T-helper 2 cell treated with Interferon-gamma antibody and Interleukin-4, amounts not matched to agents 5 μg/mL and 100 μg/mL, for 36 hours (primary cell): ENCODE measurements around the gene FAM222A.

Experiments
- DNase-seq: peaks from one replicate; pipeline ENCODE4 v3.0.0; 2021; ENCODE audit warnings: low spot score
- H3K27ac Mint-ChIP-seq: one replicate; pipeline ENCODE4 v1.8.0; 2021; ENCODE audit warnings: mild to moderate bottlenecking, mixed read lengths
- H3K27me3 Mint-ChIP-seq: one replicate; pipeline ENCODE4 v1.8.0; 2021; ENCODE audit warnings: low read depth, mixed read lengths
- H3K36me3 Mint-ChIP-seq: one replicate; pipeline ENCODE4 v1.8.0; 2021; ENCODE audit warnings: low read depth, mixed read lengths
- H3K4me1 Mint-ChIP-seq: one replicate; pipeline ENCODE4 v1.8.0; 2021; ENCODE audit warnings: low read depth, mixed read lengths
- H3K4me3 Mint-ChIP-seq: one replicate; pipeline ENCODE4 v1.8.0; 2022; ENCODE audit warnings: mild to moderate bottlenecking, moderate library complexity, mixed read lengths
- H3K9me3 Mint-ChIP-seq: one replicate; pipeline ENCODE4 v1.8.0; 2021; ENCODE audit warnings: mixed read lengths

The FAM222A gene

GRCh38 chr12:109720857-109721189 is 7.2 kb downstream of the FAM222A start:
- H3K4me1 Mint-ChIP-seq, result peaks cover 2% of the 10 kb centered on the region

GRCh38 chr12:109721276-109721675 is 7.7 kb downstream of the FAM222A start:
- Mint-ChIP-seq H3K4me1 (no peaks in the 10 kb centered on the region), H3K27ac (no peak overlapping the region), H3K4me3 (no peak overlapping the region), H3K27me3 (peaks cover 29% of the 10 kb centered on the region), H3K36me3 (no peaks in the 10 kb centered on the region), H3K9me3 (no peaks in the 10 kb centered on the region)
- no peak for DNase-seq

More at GRCh38 chr12:109720857-109721189, 7.2 kb downstream of the FAM222A start:
- no peak for DNase-seq
- H3K4me3 Mint-ChIP-seq, result no peak overlapping the region
- H3K9me3 Mint-ChIP-seq, result no peaks in the 10 kb centered on the region
- no peaks in the 10 kb centered on the region for H3K36me3 Mint-ChIP-seq
- no peak overlapping the region for H3K27ac Mint-ChIP-seq
- H3K27me3 Mint-ChIP-seq, result peaks cover 34% of the 10 kb centered on the region

- no peaks in the 10 kb centered on the region for H3K4me1 Mint-ChIP-seq
- H3K4me3 Mint-ChIP-seq, result no peak overlapping the region
- H3K27ac Mint-ChIP-seq, result no peak overlapping the region
- no peaks in the 10 kb centered on the region for H3K9me3 Mint-ChIP-seq
- no peak for DNase-seq
- H3K27me3 Mint-ChIP-seq, result peaks cover 22% of the 10 kb centered on the region
- no peaks in the 10 kb centered on the region for H3K36me3 Mint-ChIP-seq
Observed at GRCh38 chr12:109722022-109722720, 8.5 kb downstream of the FAM222A start.

GRCh38 chr12:109722721-109723094 is 9.1 kb downstream of the FAM222A start:
- Mint-ChIP-seq H3K36me3 (no peaks in the 10 kb centered on the region), H3K27me3 (peaks cover 16% of the 10 kb centered on the region), H3K9me3 (no peaks in the 10 kb centered on the region), H3K27ac (no peak overlapping the region), H3K4me3 (no peak overlapping the region), H3K4me1 (no peaks in the 10 kb centered on the region)
- no peak for DNase-seq

- Mint-ChIP-seq H3K4me1 (no peaks in the 10 kb centered on the region), H3K36me3 (no peaks in the 10 kb centered on the region), H3K27ac (no peak overlapping the region), H3K4me3 (no peak overlapping the region), H3K9me3 (no peaks in the 10 kb centered on the region), H3K27me3 (peaks cover 13% of the 10 kb centered on the region)
- no peak for DNase-seq
Observed at GRCh38 chr12:109723311-109723881, 9.8 kb downstream of the FAM222A start.

- Mint-ChIP-seq H3K9me3 (no peaks in the 10 kb centered on the region), H3K4me1 (no peaks in the 10 kb centered on the region), H3K27me3 (peaks cover 5% of the 10 kb centered on the region), H3K36me3 (no peaks in the 10 kb centered on the region), H3K4me3 (no peak overlapping the region), H3K27ac (no peak overlapping the region)
- no peak for DNase-seq
Observed at GRCh38 chr12:109724321-109724892, 10.8 kb downstream of the FAM222A start.

GRCh38 chr12:109725321-109726105 is 11.9 kb downstream of the FAM222A start:
- H3K36me3 Mint-ChIP-seq, result no peaks in the 10 kb centered on the region
- no peak for DNase-seq
- H3K4me1 Mint-ChIP-seq, result no peaks in the 10 kb centered on the region
- H3K27me3 Mint-ChIP-seq, result peaks cover under 1% of the 10 kb centered on the region
- no peaks in the 10 kb centered on the region for H3K9me3 Mint-ChIP-seq
- no peak overlapping the region for H3K27ac Mint-ChIP-seq
- H3K4me3 Mint-ChIP-seq, result no peak overlapping the region

GRCh38 chr12:109726106-109726497 is 12.5 kb downstream of the FAM222A start:
- Mint-ChIP-seq H3K36me3 (no peaks in the 10 kb centered on the region), H3K4me3 (no peak overlapping the region), H3K27me3 (no peaks in the 10 kb centered on the region), H3K9me3 (no peaks in the 10 kb centered on the region), H3K4me1 (no peaks in the 10 kb centered on the region), H3K27ac (no peak overlapping the region)
- no peak for DNase-seq

GRCh38 chr12:109726511-109727038 is 12.9 kb downstream of the FAM222A start:
- H3K27ac Mint-ChIP-seq, result no peak overlapping the region
- no peak for DNase-seq
- H3K4me3 Mint-ChIP-seq, result no peak overlapping the region
- no peaks in the 10 kb centered on the region for H3K4me1 Mint-ChIP-seq
- H3K27me3 Mint-ChIP-seq, result no peaks in the 10 kb centered on the region
- no peaks in the 10 kb centered on the region for H3K9me3 Mint-ChIP-seq
- H3K36me3 Mint-ChIP-seq, result no peaks in the 10 kb centered on the region

GRCh38 chr12:109727039-109727723 is 13.6 kb downstream of the FAM222A start:
- no peaks in the 10 kb centered on the region for H3K36me3 Mint-ChIP-seq
- no peaks in the 10 kb centered on the region for H3K9me3 Mint-ChIP-seq
- H3K4me3 Mint-ChIP-seq, result no peak overlapping the region
- no peak overlapping the region for H3K27ac Mint-ChIP-seq
- no peaks in the 10 kb centered on the region for H3K27me3 Mint-ChIP-seq
- no peaks in the 10 kb centered on the region for H3K4me1 Mint-ChIP-seq
- DNase-seq, result no peak

- no peaks in the 10 kb centered on the region for H3K9me3 Mint-ChIP-seq
- DNase-seq, result no peak
- peaks cover 2% of the 10 kb centered on the region for H3K27me3 Mint-ChIP-seq
- H3K36me3 Mint-ChIP-seq, result no peaks in the 10 kb centered on the region
- H3K4me3 Mint-ChIP-seq, result no peak overlapping the region
- no peak overlapping the region for H3K27ac Mint-ChIP-seq
- no peaks in the 10 kb centered on the region for H3K4me1 Mint-ChIP-seq
Observed at GRCh38 chr12:109727746-109728726, 14.4 kb downstream of the FAM222A start.

- Mint-ChIP-seq H3K9me3 (no peaks in the 10 kb centered on the region), H3K27ac (no peak overlapping the region)
Observed at GRCh38 chr12:109728921-109729320, 15.3 kb downstream of the FAM222A start.

GRCh38 chr12:109729371-109729781 is 15.8 kb downstream of the FAM222A start:
- H3K9me3 Mint-ChIP-seq, result no peaks in the 10 kb centered on the region
- peaks cover 10% of the 10 kb centered on the region for H3K27me3 Mint-ChIP-seq
- H3K27ac Mint-ChIP-seq, result no peak overlapping the region
- no peak overlapping the region for H3K4me3 Mint-ChIP-seq
- DNase-seq, result no peak
- no peaks in the 10 kb centered on the region for H3K36me3 Mint-ChIP-seq
- no peaks in the 10 kb centered on the region for H3K4me1 Mint-ChIP-seq

More at GRCh38 chr12:109728921-109729320, 15.3 kb downstream of the FAM222A start:
- no peak for DNase-seq
- Mint-ChIP-seq H3K4me1 (no peaks in the 10 kb centered on the region), H3K4me3 (no peak overlapping the region), H3K36me3 (no peaks in the 10 kb centered on the region), H3K27me3 (peaks cover 5% of the 10 kb centered on the region)
